Ishikawa (cell line): ENCODE measurements around the gene COL6A5.

Experiments used
- CEBPB ChIP-seq: IDR thresholded peaks from 2 replicates; pipeline ENCODE4 v1.6.1; 2012
- CREB1 ChIP-seq: IDR thresholded peaks from 2 replicates; pipeline ENCODE4 v1.6.1; 2012; ENCODE audit warnings: low read depth
- EGR1 ChIP-seq: IDR thresholded peaks from 2 replicates; pipeline ENCODE4 v1.6.1; 2012
- EP300 ChIP-seq: IDR thresholded peaks from 2 replicates; pipeline ENCODE4 v1.6.1; 2012; ENCODE audit warnings: borderline replicate concordance
- FOXM1 ChIP-seq: IDR thresholded peaks from 2 replicates; pipeline ENCODE4 v1.6.1; 2012; ENCODE audit warnings: low read depth, borderline replicate concordance
- NFIC ChIP-seq: IDR thresholded peaks from 2 replicates; pipeline ENCODE4 v1.6.1; 2012
- RAD21 ChIP-seq: IDR thresholded peaks from 2 replicates; pipeline ENCODE4 v1.6.1; 2012; ENCODE audit warnings: low read depth
- TAF1 ChIP-seq: IDR thresholded peaks from 2 replicates; pipeline ENCODE4 v1.6.1; 2012; ENCODE audit warnings: low read depth, mild to moderate bottlenecking
- TCF12 ChIP-seq: IDR thresholded peaks from 2 replicates; pipeline ENCODE4 v1.6.1; 2012; ENCODE audit warnings: low read depth
- TEAD4 ChIP-seq: IDR thresholded peaks from 2 replicates; pipeline ENCODE4 v1.6.1; 2012
- YY1 ChIP-seq: IDR thresholded peaks from 2 replicates; pipeline ENCODE4 v1.6.1; 2012; ENCODE audit warnings: low read depth
- ZBTB7A ChIP-seq: IDR thresholded peaks from 2 replicates; pipeline ENCODE4 v1.6.1; 2012; ENCODE audit warnings: low read depth
- TF ChIP-seq, protein P1 (sequence below): IDR thresholded peaks from 2 replicates; pipeline ENCODE4 v1.6.1; 2012
- TF ChIP-seq, protein P2 (sequence below): IDR thresholded peaks from 2 replicates; pipeline ENCODE4 v1.6.1; 2012
- TF ChIP-seq, protein P3 (sequence below): IDR thresholded peaks from 2 replicates; pipeline ENCODE4 v1.6.1; 2012; ENCODE audit warnings: low read depth, mild to moderate bottlenecking

COL6A5 gene

DNA sequence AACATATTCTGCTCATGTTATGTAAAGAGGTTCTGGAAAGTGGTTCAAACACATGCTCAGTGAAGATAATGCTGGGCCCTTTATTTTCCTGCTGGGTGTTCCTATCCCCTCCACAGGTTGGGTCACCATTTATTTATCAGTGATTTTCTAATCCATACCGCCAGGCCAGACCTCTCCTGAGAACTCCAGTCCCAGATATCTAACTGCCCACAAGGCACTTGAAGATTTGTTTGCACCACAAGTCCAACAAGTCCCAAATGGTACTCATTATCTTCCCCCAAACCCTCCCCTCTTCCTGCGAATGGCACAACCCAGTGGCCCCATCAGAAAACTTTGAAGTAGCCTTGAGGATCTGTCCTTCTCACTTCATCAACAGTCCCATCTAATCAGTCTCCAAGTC lies 176.9 kb downstream of the COL6A5 start:
- TF ChIP-seq CEBPB, result no peak
- no peak for TF ChIP-seq EGR1
- TF ChIP-seq FOXM1, result no peak
- TF ChIP-seq, protein P1, sequence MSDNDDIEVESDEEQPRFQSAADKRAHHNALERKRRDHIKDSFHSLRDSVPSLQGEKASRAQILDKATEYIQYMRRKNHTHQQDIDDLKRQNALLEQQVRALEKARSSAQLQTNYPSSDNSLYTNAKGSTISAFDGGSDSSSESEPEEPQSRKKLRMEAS, result no peak

DNA sequence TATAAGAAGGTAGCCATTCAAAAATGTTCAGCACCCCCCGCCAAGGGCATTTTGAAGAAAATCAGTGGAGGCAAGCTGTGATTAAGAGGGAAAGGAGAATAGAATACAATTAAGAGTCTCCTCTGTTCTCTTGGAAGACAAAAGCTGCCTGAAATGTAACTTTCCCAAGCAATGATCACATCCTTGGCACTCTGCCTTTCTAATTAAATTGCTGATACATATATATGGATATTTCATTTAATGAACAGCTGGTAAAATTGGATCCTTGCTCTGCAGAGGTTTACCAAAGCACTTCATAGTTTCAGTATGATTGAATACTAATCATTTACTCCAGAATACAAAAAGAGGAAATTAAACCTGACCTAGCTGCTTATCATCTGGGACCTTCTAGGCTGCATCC lies 182.0 kb downstream of the COL6A5 start:
- TF ChIP-seq, protein P2, sequence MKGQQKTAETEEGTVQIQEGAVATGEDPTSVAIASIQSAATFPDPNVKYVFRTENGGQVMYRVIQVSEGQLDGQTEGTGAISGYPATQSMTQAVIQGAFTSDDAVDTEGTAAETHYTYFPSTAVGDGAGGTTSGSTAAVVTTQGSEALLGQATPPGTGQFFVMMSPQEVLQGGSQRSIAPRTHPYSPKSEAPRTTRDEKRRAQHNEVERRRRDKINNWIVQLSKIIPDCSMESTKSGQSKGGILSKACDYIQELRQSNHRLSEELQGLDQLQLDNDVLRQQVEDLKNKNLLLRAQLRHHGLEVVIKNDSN, result no peak
- TF ChIP-seq TCF12, result no peak
- TF ChIP-seq, protein P1, result no peak

DNA sequence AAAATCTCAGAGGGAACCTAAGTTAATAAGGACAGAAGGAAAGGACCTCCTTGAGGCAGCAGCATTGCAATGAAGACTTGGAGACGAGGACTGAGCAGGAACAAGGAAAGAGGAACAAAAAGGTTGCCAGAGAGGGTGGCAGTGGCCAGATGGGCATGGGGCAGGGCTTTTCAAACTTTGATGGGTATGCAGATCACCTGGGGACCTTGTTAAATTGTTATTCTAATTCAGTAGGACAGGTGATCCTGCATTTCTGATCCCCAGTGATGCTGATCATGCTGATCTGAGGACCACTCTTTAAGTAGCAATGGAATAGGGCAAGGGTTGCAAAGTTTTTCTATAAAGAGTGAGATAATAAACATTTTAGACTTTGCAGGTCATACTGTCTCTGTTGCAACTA lies 182.6 kb downstream of the COL6A5 start:
- TF ChIP-seq EP300 (no peak), CEBPB (no peak), YY1 (no peak), TCF12 (no peak), EGR1 (no peak), NFIC (no peak), TAF1 (no peak), CREB1 (no peak), TEAD4 (no peak), ZBTB7A (no peak)
- TF ChIP-seq, protein P2, result no peak
- TF ChIP-seq, protein P3, sequence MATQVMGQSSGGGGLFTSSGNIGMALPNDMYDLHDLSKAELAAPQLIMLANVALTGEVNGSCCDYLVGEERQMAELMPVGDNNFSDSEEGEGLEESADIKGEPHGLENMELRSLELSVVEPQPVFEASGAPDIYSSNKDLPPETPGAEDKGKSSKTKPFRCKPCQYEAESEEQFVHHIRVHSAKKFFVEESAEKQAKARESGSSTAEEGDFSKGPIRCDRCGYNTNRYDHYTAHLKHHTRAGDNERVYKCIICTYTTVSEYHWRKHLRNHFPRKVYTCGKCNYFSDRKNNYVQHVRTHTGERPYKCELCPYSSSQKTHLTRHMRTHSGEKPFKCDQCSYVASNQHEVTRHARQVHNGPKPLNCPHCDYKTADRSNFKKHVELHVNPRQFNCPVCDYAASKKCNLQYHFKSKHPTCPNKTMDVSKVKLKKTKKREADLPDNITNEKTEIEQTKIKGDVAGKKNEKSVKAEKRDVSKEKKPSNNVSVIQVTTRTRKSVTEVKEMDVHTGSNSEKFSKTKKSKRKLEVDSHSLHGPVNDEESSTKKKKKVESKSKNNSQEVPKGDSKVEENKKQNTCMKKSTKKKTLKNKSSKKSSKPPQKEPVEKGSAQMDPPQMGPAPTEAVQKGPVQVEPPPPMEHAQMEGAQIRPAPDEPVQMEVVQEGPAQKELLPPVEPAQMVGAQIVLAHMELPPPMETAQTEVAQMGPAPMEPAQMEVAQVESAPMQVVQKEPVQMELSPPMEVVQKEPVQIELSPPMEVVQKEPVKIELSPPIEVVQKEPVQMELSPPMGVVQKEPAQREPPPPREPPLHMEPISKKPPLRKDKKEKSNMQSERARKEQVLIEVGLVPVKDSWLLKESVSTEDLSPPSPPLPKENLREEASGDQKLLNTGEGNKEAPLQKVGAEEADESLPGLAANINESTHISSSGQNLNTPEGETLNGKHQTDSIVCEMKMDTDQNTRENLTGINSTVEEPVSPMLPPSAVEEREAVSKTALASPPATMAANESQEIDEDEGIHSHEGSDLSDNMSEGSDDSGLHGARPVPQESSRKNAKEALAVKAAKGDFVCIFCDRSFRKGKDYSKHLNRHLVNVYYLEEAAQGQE, result no peak

DNA sequence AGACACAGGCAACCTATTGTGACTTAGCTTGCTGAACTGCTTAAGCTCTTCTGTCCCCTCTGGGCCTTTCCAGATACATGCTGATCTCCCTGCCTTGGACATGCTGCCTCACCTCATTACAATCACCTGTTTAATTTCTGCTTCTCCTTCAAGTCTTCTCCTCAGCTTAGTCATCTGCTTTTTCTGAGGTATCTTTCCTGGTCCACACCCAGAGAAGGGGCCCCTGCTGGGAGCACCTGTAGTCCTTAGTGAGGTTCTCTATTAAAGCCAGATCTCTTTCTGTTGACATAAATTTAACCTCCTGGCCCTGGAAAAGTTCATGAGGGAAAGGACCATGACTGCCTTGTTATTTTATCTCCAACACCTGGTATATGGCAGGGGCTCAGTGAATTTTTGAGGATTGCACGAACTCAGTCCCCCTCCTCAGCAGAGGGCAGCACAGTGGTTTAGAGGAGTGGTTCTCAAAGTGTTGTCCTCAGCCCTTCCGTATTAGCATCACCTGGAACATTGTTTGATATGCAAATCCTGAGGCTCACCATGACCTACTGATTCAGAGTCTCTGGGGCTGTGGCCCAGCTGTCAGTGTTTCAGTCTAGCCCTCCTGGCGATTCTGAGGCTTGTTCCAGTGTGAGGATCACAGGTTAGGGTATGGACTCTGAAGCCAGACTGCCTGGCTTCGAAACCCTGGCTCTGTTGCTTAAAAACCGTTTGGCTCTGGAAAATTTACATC lies 184.2 kb downstream of the COL6A5 start:
- no peak for TF ChIP-seq NFIC
- no peak for TF ChIP-seq CREB1
- TF ChIP-seq, protein P2, result no peak
- TF ChIP-seq ZBTB7A, result no peak
- TF ChIP-seq, protein P1, result no peak
- TF ChIP-seq, protein P3, result no peak
- no peak for TF ChIP-seq TAF1
- TF ChIP-seq EGR1, result no peak
- TF ChIP-seq CEBPB, result no peak
- no peak for TF ChIP-seq RAD21
- TF ChIP-seq TCF12, result no peak
- no peak for TF ChIP-seq FOXM1
- TF ChIP-seq YY1, result no peak
- no peak for TF ChIP-seq TEAD4
- TF ChIP-seq EP300, result no peak

DNA sequence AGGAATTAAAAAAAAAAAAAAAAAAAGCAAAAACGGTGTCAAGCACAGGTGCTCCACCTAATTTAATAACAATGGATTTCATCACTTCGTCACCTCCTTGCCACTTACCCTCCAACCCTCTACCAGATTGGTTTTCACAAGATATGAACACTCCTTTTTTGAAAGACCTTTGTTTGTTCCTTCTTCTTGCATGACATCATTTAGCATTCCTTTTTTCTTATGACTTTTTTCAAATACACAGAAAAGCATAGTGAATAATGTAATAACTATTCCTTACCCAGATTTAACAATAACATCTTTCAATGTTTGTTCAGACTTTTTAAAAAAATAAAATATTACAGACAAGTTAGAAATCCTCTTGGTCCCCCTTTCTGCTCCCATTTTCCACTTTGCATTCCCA lies 187.8 kb downstream of the COL6A5 start:
- no peak for TF ChIP-seq EGR1
- TF ChIP-seq NFIC, result no peak
